IPS DF 4.7 (cell line): Measurements from ENCODE around the gene MIPEP.

Experiments
- DNase-seq: peaks from one replicate; pipeline ENCODE4 v3.0.0-alpha.2; 2013; ENCODE audit warnings: low spot score; ENCODE audit errors: extremely low read depth

Gene MIPEP

DNA sequence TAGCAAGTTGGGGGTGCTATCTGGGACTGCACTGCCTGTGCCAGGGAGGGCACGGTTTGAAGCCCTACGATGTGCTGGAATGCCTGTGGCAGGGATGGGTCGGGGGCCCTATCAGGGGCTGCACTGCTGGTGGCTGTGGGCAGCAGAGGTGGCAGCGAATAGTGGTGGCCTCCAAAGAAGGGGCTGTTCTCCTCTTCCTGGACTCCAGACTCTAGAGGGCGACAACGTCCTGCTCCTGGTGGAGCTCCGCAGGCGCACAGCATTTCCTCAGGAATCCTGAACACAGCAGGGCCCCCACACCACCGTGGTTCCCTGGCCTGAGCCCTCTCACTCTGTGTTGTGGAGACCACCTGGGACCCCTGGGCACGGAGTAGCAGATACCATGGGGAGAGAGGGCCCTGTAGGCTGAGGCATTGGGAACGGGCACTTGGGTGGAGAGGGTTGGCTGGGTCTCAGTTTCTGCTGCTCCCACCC lies 173.4 kb downstream of the MIPEP start:
- no peak for DNase-seq

DNA sequence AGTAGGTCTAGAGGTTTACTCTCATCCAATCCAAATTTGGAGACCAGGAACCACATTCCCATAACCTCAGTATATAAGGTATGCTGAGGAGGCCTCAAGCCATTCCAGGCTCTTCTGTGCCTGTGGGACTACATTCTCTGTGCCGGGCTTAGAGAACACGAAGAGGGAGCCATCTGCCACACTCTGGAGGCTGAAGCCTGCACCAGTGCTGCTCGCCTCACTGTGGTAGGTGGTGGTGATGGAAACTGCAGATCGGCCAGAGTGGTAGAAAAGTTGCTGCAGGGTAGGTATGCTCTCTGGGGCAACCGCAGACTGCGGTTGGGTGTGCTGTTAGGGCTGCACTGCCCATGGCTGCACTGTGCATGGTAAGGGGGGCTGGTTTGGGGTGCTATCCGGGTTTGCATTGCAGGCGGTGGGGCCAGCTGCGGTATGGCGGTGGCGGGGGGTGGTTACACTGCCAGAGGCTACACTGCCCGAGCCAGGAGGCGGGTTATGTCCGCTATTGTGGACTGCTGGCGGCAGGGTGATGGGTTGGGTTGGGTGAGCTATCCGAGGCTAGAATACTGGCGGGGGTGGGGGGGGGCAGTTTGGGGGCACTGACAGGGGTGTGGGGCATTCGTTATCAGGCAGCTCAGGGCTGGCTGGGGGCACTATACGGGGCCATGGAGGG lies 174.0 kb downstream of the MIPEP start:
- DNase-seq: no peak

DNA sequence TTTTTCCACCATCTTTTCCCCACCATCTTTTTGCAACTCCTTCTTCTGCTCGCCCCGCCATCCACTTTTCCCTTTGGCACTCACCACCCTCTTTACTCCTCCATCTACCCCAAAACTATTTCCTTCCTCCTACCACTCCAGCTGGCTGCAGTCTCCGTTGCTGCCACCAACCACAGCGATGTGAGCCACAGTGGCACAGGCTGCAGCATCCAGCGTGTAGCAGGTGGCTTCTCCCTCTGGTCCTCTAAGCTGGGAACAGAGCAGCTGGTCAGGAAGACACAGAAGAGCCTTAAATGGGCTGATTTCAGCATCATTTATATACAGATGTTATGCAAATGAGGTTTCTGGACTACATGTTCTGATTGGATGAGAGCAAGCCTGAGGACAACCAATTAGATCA lies 174.5 kb downstream of the MIPEP start:
- DNase-seq: no peak

DNA sequence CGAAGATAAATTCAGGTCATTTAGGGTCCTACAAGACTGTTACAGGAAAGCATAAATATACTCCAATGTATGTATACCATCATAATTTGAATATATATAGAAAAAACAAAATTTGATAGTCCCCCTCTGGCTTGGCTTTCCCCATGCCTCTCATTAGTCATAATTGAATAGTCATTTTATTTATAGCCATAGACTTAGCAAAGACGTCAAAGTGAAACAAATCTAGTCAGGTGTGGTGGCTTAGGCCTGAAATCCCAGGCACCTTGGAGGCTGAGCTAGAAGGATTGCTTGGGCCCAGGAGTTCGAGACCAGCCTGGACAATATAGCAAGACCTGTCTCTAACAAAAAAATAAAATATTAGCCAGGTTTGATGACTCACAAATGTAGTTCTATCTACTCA lies 177.8 kb downstream of the MIPEP start:
- no peak for DNase-seq

DNA sequence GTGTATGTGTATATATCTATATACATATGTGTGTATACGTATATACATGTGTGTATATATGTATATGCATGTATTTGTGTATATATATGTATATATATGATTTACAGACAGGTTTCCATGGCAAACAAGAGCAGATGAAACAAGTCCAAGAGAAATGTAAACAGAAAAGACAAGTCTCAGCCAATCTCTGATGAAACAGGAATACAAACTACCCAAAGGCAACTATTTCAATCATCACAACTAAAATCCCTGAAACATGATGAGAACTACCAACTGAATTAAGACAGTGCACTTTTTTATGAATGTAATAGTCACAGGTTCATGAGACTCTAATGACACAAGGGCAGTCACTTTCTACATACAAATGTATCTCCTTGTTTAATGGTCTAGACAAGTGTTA lies 178.8 kb downstream of the MIPEP start:
- no peak for DNase-seq

DNA sequence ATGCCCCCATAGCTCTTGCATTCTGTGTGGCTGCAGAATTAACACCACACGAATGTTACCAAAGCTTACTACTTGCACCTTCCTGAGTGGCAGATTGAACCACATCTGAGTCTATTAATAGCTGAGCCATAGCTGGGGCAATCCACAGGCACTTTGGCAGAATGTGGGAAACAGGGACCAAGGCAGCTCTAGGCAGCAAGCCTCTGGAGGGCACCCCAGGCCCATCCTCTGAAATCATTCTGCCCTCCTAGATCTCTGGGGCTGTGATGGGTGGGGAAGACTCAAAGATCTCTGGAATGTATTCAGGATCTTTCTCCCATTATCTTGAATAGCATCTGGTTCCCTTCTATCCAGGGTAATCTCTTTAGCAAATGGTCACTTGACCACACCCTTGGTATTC lies 179.7 kb downstream of the MIPEP start:
- no peak for DNase-seq

DNA sequence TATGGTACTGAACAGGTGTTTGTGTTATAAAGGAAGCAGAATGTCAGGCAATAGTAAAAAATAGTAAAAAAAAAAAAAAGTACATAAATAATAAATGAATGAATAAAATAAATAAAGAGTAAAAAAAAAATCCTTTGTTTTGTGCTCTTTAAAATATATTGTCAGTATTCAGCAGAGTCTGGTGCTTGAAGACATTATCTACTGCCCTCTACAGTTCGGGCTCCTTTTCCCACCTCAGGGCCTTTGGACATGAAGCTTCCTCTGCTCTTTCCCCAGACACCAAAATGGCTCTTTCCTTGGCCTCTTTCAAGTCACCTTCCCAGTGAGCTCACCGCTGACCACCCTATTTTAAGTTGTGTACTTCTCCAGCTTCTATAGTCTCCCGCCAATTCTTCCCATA lies 181.5 kb downstream of the MIPEP start:
- DNase-seq: no peak

DNA sequence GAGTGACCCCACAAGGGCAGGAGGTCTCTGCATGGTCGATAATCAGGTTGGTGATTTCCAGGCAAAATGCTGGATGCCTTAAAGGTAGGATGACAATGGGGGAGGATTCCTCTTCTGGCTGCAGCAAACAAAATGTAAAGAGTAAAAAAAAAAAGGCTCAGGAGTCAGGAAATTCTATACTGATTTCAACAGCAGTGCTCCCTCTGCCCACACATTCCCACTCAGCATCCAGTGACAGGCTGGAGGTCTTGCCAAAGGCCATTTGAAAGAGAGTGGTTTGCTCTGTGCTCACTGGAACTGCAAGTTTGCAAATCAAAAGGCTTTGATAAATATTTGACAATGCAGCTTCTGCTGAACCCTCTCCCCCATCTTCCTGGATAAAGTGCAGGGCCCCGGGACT lies 183.6 kb downstream of the MIPEP start:
- no peak for DNase-seq

DNA sequence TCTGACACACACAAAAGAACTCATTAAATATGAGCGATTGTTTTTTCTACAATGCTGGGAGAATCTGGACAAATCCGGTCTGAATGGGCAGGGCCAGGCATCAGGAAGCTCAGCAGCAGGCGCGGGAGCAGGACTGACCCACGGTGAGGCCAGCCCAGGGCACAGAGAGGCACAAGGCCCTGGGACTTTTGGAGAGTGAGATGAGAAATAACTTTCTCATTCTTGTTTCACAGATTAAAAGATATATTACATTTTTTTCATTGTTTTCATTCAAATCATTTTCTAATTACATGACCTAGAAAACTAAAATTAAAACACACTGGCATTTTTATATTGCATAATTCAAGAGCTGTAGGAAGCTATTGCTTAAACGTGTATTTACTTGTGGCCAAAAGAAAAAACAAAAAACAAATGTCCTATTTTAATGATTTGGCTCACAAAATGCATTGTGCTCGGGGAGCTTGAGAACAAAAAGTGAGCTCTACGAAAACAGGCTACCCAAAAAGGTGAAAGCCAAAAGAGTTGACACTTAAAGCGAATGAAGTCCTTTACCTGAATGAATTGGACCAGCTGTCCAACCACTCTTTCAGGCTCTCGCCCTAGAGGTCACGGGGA lies 185.8 kb downstream of the MIPEP start:
- no peak for DNase-seq

DNA sequence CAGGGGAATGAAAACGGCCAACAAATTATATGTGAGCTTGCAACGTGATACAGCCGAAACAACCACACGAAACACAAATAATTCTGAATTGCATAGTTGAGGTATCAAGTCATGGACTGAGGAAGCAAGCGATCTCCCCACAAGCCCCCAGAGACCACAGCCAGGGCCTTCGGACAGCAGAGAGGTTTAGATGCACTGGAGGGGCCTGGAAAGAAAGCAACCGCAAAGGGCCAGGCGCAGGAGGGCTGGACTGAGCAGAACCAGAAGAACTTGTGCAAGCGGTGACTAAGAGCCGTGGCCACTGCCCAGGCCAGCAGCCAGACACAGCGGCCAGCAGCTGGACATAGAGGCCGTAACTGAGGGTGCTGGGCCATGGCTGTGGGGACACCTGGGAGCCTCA lies 187.6 kb downstream of the MIPEP start:
- no peak for DNase-seq

DNA sequence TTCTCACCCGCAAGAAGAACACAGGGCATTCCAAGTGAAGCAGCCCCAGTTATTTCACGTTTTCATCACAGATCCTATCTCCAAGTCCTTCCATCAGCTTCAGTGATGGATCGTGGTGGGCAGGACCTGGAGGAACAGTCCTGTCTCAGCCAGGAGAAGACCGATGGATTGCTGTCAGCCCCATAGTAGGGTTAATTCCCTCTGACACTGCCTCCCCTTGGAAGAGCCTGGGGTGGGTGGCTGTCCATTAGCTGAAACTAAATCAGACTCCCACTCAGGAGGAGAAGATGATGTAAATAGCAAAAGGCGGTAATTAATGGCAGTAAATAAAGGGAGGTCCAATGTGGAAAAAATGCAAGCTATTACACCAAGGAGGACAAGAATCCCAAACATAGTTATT lies 188.0 kb downstream of the MIPEP start:
- no peak for DNase-seq

DNA sequence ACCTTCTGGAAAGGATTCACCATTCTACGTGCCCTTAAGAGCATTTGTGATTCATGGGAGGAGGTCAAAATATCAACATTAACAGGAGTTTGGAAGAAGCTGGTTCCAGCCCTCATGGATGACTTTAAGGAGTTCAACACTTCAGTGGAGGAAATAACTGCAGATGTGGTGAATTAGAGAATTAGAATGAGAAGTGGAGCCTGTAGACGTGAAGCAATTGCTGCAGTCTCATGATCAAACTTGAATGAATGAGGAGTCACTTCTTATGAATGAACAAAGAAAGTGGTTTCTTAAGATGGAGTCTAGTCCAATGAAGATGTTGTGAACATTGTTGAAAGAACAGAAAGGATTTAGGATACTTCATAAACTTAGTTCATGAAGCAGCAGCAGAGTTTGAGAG lies 189.9 kb downstream of the MIPEP start:
- DNase-seq: no peak

DNA sequence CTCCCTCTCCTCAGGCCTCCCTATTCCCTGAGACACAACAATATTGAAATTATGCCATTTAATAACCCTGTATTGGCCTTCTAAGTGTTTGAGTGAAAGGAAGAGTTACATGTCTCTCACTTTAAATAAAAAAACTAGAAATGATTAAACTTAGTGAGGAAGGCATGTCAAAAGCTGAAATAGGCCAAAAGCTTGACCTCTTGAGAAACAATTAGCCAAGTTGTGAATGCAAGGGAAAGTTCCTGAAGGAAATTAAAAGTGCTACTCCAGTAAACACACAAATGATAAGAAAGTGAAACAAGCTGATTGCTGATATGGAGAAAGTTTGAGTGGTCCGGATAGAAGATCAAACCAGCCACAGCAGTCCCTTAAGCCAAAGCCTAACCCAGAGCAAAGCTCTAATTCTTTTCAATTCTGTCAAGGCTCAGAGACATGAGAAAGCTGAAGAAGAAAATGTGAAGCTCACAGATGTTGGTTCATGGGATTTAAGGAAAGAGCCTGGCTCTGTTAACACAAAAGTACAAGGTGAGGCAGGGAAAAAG lies 191.4 kb downstream of the MIPEP start:
- DNase-seq: no peak

DNA sequence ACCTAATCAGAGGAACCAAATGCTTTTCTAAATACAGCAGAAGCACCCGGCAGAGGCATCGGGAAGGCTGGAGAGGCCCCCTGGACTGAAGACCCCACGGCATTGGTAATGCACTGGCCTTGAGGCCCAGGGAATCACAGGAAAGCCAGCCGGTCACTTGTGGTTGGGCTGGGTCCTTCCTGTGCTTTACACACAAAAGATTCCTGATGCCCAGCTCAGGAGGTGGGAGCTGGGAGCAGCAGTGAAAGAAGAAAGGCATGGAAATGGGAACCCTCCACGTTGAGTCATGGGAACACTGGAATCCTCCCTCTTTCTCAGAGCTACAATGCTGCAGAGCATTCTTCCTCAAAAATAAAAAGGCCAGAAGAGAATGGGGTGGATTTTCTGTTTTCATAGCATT lies 192.6 kb downstream of the MIPEP start:
- no peak for DNase-seq

DNA sequence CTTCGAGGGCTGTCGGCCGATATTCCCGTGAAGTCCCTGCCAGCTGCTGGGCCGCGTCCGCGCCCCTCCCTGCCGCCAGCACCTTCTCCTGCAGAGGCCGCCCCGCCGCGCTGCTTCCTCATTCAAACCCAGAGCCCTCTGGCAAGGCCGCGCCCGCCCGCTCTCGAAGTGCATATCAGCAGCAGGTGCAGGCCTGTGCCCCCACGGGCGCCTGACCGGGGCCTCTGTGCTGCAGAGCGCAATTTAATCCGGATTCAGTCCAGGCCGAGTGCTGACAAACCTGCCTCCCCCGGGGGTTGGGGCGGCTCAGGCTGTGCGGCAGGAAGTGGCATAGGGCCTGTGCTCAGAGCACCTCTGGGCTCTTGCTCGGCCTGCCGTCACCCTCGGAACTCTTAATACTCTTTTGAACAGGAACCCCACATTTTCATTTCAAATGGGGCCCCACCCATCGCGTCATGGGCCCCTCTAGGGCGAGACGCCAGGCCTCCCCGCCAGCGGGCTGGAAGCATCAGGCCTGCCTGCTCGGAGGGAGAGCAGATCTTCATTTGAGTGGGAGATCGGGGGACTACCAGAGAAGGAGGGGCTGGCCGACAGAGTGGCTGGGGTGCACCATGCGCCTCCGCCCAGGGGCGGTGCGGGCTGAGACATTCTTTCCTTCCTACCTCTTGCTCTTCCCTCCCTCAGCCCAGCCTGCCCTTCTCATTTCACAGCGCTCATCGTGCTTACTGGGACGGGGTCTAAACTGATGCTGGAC lies 193.3 kb downstream of the MIPEP start:
- DNase-seq: no peak

DNA sequence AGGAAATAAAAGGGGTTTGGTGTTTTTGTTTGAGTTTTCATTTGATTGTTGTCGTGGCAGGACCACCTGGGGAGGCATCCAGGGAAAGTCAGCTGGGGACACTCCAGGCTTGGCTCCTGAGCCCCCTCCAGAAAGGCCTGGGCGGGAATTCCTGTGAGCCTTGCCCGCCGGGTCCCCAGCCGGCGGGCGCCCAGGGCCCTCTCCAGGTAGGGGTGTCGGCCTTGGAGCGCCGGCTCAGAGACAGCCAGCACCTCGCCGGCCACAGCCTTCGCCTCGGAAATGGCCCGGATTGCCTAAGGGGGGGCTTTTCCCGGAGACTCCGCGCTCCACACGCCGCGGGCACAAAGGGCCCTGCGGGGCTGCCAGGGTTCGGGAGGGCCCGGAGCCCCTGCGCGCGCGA lies 194.0 kb downstream of the MIPEP start:
- DNase-seq: no peak

DNA sequence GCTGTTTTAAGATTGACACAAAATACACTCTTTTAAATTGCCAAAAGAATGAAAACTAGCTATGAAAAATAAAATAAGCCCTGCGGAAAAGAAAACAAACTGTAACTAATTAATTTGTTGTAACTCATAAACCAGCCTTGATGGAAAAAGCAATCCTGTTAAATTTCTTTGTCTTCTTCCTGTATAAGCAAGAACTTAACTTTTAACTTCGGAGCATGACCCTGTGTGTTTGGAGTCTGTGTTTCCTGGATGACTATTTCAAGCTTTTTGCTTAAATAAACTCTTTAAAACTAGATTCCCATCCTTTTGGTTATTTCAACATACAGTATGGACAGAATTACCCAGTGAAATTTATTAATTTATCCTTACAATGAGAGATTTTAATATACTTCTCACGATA lies 196.4 kb downstream of the MIPEP start:
- no peak for DNase-seq

DNA sequence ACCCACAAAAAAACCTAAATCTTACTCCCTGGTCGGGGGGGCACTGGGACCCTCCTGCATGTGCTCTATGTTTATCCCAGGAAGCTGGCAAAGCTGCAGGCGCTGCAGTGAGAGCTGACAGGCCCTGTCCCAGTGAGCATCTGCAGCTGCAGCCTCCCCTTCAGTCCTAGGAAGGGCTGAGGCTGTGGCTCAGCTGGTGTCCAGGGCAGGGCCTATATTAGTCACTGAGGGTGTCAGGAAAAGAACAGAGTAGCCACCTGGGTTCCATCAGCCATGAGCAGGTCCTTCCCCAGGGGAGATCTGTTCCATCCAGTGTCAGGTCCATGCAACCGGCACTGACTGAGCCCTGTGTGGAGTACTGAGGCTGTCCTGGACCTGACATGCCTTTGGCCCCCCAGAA lies 198.5 kb downstream of the MIPEP start:
- no peak for DNase-seq

DNA sequence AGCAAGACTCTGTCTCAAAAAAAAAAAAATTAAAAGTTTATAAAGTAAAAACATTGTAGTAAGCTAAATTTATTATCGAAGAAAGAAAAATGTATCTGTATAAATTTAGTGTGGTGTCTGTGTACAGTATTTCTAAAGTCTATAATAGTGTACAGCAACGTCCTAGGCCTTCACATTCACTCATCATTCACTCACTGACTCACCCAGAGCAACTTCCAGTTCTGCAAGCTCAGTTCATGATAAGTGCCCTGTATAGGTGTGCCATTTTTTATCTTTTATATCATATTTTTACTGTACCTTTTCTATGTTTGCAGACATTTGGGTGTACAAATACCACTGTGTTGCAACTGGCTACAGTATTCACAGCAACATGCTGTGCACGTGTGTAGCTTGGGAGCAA lies 200.9 kb downstream of the MIPEP start:
- DNase-seq: no peak

DNA sequence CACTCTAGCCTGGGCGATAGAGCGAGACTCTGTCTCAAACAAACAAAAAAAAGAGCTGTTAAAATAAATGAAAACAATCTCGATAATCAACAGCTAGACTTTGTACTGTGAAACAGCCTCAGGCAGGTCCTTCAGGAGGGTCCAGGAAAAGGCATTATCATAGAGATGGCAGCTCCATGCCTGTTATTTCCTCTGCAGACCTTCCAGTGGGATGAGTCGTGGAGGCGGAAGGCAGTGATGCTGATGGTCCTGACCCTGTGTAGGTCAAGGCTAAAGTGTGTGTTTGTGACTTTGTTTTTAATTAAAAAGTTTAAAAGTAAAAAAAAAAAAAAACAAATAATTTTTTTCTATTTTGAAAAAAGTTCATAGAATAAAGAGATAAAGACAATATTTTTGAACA lies 201.6 kb downstream of the MIPEP start:
- no peak for DNase-seq

DNA sequence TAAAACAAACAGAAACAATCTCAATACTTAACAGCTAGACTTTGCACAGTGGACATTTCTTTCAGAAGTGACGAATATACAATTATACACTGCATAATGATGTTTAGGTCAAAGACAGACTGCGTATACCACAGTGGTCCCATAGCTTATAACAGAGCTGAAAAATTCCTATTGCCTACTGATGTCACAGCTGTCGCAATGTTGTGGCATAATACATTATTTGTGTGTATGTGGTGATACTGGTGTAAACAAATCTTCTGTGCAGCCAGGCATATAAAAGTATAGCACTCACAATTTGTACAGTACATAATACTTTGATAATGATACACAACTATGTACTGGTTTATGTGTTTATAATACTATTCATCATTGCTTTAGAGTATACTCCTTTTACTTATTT lies 202.3 kb downstream of the MIPEP start:
- DNase-seq: no peak

DNA sequence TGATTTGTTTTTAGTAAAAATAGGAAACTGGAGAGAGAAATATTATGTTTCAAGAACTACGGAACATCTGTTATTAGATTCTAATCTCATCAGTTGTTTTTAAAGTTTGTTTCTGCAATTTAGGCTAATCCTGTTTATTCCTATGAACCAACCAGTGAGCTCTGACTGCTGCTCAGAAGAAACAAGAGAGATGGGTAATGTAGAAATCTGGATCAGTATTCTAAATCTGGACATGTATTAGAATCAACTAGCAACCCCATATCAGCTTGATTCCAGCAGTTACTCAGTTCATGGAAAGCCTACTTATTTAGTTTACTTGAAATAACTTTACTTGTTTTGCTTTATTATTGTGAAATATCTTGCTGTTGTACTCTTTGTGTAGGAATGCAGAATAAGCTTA lies 203.8 kb downstream of the MIPEP start:
- DNase-seq: no peak

DNA sequence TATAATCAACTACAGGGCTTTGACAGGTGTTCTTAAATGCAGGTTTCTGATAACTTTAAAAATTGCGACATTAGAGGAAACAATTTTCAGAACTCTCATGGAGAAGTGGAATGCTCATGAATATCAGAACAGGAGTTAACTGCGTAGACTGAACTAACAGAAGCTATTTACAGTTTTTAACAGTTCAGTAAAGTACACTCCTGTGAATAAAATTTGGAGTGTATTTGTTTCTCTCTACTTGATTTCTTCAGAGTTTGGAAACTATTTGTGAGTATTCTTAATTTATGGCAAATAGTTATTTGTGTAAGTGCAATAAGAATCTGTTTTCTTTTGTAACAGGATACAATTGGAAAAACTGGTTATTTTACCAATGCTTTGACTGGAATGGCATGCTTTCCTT lies 204.6 kb downstream of the MIPEP start:
- DNase-seq: no peak
